ENCODE data around the gene ALDH4A1. TPM values are rescaled to one million over a fixed set of nuclear protein-coding genes. Genes with fewer than 3 reads are reported as not detected.

ALDH4A1 gene
- total RNA-seq, 1 donor from 2014 or later: 13.8 TPM

DNA sequence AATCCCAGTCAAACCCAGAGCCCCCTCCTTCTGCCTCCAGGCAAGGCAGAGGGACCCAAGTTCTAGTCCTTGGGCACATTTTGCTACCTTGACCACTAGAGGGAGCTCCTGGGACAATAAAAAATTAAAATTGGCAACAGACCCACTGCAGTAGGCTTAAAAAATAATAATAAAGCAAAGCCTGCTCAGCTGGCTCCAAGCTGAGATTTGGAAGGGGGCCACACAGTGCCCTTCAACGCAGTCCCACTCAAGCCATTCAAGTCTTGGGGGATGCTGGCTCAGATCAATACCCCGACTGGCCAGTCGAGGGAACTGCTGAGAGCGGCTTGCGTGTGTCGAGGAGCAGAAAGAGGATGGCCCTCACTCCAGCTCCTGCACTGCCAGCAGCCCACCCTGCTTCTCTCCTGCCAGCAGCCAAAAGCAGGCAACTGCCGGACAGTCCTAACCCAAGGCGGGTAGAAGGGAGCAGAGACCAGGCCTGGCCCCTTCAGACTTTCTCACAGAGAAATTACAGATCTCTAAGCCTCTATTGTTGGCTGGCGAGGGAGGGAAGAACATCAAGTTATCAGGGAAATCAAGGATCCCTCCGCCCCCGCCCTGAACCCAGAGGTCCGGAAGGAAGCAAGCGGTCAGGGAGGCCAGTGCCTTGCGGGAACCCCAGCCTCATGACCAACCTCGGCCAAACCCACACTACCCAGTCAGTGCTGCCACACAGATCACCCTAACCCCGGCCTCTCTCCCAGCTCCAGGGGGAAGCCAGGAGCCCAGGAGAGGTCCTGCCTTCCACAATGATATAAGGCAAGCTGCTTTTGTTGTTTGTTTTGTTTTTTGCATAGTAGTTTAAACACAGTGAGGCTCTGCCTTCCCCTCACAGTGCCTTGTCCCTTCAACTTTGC lies 4.9 kb upstream of the ALDH4A1 start:
- peaks cover 10% of the 10 kb centered on the region for H3K4me1 ChIP-seq (ENCODE audit: insufficient read depth, low read length)
- no peak overlapping the region for H3K4me2 ChIP-seq (ENCODE audit: low read length)
- DNase-seq (ENCODE audit: low read depth): no peak
- H3K9me3 ChIP-seq (ENCODE audit: insufficient read depth, low read depth, low read length): no peaks in the 10 kb centered on the region
- H3K4me3 ChIP-seq (ENCODE audit: insufficient read depth, low read depth, low read length): no peak overlapping the region
- no peak overlapping the region for H3K4me3 Mint-ChIP-seq (ENCODE audit: unreplicated experiment)
- peaks cover 12% of the 10 kb centered on the region for H3K79me2 ChIP-seq (ENCODE audit: insufficient read depth, low read length)
- H3K27ac ChIP-seq (ENCODE audit: low read depth, low read length): peak overlapping the region; percentile 18
- H3K27me3 ChIP-seq (ENCODE audit: insufficient read depth, low read length): no peaks in the 10 kb centered on the region
- H3K9ac ChIP-seq (ENCODE audit: low read length): peak overlapping the region; percentile 14
- H3K27me3 Mint-ChIP-seq (ENCODE audit: low read depth, unreplicated experiment): no peaks in the 10 kb centered on the region
- FAIRE-seq: no peak
- H4K20me1 ChIP-seq (ENCODE audit: insufficient read depth, low read length): peaks cover 43% of the 10 kb centered on the region
- no peaks in the 10 kb centered on the region for H3K9me3 Mint-ChIP-seq (ENCODE audit: unreplicated experiment)
- no peak overlapping the region for H3K27ac Mint-ChIP-seq (ENCODE audit: unreplicated experiment)
- peaks cover 32% of the 10 kb centered on the region for H3K36me3 Mint-ChIP-seq (ENCODE audit: low read depth, unreplicated experiment)
- no peak overlapping the region for H2AFZ ChIP-seq (ENCODE audit: low read depth, low read length)
- peaks cover 34% of the 10 kb centered on the region for H3K36me3 ChIP-seq (ENCODE audit: insufficient read depth, low read length)
- H3K4me1 Mint-ChIP-seq (ENCODE audit: low read depth, unreplicated experiment): no peaks in the 10 kb centered on the region
- no peak for TF ChIP-seq EZH2 (IDR thresholded peaks at IDR 0.05; ENCODE audit: insufficient read depth, low read length)
- TF ChIP-seq, protein P1, sequence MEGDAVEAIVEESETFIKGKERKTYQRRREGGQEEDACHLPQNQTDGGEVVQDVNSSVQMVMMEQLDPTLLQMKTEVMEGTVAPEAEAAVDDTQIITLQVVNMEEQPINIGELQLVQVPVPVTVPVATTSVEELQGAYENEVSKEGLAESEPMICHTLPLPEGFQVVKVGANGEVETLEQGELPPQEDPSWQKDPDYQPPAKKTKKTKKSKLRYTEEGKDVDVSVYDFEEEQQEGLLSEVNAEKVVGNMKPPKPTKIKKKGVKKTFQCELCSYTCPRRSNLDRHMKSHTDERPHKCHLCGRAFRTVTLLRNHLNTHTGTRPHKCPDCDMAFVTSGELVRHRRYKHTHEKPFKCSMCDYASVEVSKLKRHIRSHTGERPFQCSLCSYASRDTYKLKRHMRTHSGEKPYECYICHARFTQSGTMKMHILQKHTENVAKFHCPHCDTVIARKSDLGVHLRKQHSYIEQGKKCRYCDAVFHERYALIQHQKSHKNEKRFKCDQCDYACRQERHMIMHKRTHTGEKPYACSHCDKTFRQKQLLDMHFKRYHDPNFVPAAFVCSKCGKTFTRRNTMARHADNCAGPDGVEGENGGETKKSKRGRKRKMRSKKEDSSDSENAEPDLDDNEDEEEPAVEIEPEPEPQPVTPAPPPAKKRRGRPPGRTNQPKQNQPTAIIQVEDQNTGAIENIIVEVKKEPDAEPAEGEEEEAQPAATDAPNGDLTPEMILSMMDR (IDR thresholded peaks at IDR 0.05; ENCODE audit: insufficient read depth, low read depth, low read length): peak; percentile 70

DNA sequence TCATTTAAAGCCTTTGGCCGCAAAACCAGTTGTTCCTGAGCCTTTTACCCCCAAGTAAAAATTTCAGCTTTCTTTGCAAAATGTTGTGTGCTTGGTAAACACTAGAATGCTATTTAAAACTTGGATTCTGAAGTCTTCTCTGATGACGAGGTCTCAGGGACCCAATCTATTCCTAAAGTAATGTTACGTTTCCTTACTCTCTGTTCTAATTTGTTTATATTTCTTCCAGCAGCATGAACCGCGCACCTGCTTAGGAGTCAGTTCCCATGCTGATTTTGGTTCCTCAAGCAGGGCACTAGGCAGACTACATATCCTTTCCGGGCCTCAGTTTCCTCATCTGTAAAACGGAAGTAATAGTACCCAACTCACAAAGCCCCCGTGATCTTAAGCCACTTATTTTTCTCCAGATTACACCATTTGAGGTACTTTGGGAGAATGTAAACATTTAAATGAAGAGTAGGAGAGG lies 969 bp upstream of the ALDH4A1 start:
- Histone ChIP-seq H3K27ac (ENCODE audit: low read depth, low read length) (peak overlapping the region; percentile 91), H3K4me3 (ENCODE audit: insufficient read depth, low read depth, low read length) (peak overlapping the region; percentile 79), H3K4me1 (ENCODE audit: insufficient read depth, low read length) (peaks cover 14% of the 10 kb centered on the region), H3K36me3 (ENCODE audit: insufficient read depth, low read length) (peaks cover 11% of the 10 kb centered on the region), H2AFZ (ENCODE audit: low read depth, low read length) (no peak overlapping the region), H3K27me3 (ENCODE audit: insufficient read depth, low read length) (no peaks in the 10 kb centered on the region), H3K9me3 (ENCODE audit: insufficient read depth, low read depth, low read length) (no peaks in the 10 kb centered on the region), H3K9ac (ENCODE audit: low read length) (peak overlapping the region; percentile 90), H3K4me2 (ENCODE audit: low read length) (peak overlapping the region; percentile 96), H3K79me2 (ENCODE audit: insufficient read depth, low read length) (peaks cover 8% of the 10 kb centered on the region), H4K20me1 (ENCODE audit: insufficient read depth, low read length) (peaks cover 40% of the 10 kb centered on the region)
- peak overlapping the region; percentile 90 for H3K4me3 Mint-ChIP-seq (ENCODE audit: unreplicated experiment)
- H3K27ac Mint-ChIP-seq (ENCODE audit: unreplicated experiment): peak overlapping the region; percentile 58
- DNase-seq (ENCODE audit: low read depth) (no peak), FAIRE-seq (no peak)
- H3K4me1 Mint-ChIP-seq (ENCODE audit: low read depth, unreplicated experiment): no peaks in the 10 kb centered on the region
- peaks cover 9% of the 10 kb centered on the region for H3K36me3 Mint-ChIP-seq (ENCODE audit: low read depth, unreplicated experiment)
- TF ChIP-seq, protein P1 (IDR thresholded peaks at IDR 0.05; ENCODE audit: insufficient read depth, low read depth, low read length): no peak
- no peak for TF ChIP-seq EZH2 (IDR thresholded peaks at IDR 0.05; ENCODE audit: insufficient read depth, low read length)
- H3K9me3 Mint-ChIP-seq (ENCODE audit: unreplicated experiment): no peaks in the 10 kb centered on the region
- no peaks in the 10 kb centered on the region for H3K27me3 Mint-ChIP-seq (ENCODE audit: low read depth, unreplicated experiment)

All from astrocyte (in vitro differentiated cells and primary cell).